ENCODE measurements around the gene DISP1. TPM values are rescaled to one million over a fixed set of nuclear protein-coding genes. Genes with fewer than 3 reads are reported as not detected.

Gene DISP1
- total and polyA plus RNA-seq, 2 experiments from 2014 or later: 7.0 to 10.4 TPM

DNA sequence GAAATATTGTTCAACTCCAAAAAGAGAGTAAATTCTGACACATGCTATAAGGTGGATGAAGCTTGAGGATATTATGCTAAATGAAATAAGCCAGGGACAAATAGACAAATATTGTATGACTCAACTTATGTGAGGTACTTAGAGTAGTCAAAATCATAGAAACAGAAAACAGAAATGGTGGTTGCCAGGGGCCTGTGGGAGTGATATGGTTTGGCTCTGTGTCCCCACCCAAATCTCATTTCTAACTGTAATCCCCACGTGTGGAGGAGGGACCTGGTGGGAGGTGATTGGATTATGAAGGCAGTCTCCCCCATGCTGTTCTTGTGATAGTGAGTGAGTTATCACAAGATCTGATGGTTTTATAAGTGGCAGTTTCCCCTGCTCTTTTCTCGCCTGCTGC, 24.7 kb upstream of the DISP1 start:
- Histone ChIP-seq H3K4me3 (no peak overlapping the region), H3K36me3 (no peaks in the 10 kb centered on the region), H3K9me3 (ENCODE audit: low read depth) (no peaks in the 10 kb centered on the region), H3K27me3 (no peaks in the 10 kb centered on the region), H3K27ac (no peak overlapping the region), H3K4me1 (ENCODE audit: low read depth) (no peaks in the 10 kb centered on the region)
- TF ChIP-seq, protein P1, sequence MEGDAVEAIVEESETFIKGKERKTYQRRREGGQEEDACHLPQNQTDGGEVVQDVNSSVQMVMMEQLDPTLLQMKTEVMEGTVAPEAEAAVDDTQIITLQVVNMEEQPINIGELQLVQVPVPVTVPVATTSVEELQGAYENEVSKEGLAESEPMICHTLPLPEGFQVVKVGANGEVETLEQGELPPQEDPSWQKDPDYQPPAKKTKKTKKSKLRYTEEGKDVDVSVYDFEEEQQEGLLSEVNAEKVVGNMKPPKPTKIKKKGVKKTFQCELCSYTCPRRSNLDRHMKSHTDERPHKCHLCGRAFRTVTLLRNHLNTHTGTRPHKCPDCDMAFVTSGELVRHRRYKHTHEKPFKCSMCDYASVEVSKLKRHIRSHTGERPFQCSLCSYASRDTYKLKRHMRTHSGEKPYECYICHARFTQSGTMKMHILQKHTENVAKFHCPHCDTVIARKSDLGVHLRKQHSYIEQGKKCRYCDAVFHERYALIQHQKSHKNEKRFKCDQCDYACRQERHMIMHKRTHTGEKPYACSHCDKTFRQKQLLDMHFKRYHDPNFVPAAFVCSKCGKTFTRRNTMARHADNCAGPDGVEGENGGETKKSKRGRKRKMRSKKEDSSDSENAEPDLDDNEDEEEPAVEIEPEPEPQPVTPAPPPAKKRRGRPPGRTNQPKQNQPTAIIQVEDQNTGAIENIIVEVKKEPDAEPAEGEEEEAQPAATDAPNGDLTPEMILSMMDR (IDR thresholded peaks at IDR 0.05; ENCODE audit: low read depth, low read length): no peak
- no peak for DNase-seq (ENCODE audit: low read depth in 1 of 2, low spot score in 1 of 2)

DNA sequence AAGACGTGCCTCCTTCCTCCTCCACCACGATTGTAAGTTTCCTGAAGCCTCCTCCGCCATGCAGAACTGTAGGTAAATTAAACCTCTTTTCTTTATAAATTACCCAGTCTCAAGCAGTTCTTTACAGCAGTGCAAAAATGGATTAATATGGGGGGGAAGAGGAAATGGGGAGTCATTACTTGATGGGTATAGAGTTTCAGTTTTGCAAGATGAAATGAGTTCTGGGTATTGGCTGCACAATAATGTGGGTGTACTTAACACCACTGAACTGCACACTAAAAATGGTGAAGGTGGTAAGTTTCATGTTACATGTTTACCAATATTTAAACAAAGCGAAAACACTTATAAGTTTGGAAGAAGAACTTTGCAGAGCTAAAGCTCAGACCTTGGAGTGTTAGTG, 24.3 kb upstream of the DISP1 start:
- Histone ChIP-seq H3K36me3 (no peaks in the 10 kb centered on the region), H3K4me3 (no peak overlapping the region), H3K27me3 (no peaks in the 10 kb centered on the region), H3K27ac (no peak overlapping the region), H3K4me1 (ENCODE audit: low read depth) (no peaks in the 10 kb centered on the region), H3K9me3 (ENCODE audit: low read depth) (no peaks in the 10 kb centered on the region)
- DNase-seq (ENCODE audit: low read depth in 1 of 2, low spot score in 1 of 2): no peak
- TF ChIP-seq, protein P1 (IDR thresholded peaks at IDR 0.05; ENCODE audit: low read depth, low read length): no peak

DNA sequence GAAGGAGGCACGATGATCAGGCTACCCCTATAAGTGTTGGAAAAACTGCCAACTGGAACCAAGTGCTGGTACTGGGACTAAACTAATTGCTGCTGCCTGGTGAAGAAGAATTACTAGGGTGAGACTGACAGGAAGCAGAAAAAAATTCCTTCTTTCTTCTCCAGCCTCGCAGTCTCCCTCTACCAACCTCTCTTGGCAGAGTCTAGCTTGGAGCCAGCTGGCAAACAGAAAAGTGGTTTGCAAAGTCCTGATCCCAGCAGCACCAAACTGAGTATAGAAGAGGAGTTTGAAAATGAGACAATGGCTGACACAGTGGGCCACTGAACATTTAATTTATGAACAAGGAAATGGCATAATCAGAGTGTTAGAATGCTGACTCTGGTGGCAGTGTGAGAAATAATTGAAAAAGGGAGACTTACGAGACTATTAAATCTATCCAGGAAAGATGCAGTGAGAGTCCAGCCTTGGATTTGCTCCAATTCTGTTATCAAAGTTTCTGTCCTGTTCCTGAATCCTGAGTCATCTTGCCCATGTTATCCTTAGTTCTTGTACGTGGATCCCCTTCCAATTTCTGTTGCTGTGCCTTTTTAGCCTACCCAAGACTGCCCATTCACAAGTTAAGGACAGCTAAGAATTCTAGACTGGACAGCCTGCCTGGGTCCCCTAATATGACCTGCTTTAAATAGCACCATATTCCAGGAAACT, 23.7 kb upstream of the DISP1 start:
- Histone ChIP-seq H3K9me3 (ENCODE audit: low read depth) (no peaks in the 10 kb centered on the region), H3K36me3 (no peaks in the 10 kb centered on the region), H3K4me3 (no peak overlapping the region), H3K27me3 (no peaks in the 10 kb centered on the region), H3K27ac (no peak overlapping the region), H3K4me1 (ENCODE audit: low read depth) (no peaks in the 10 kb centered on the region)
- TF ChIP-seq, protein P1 (IDR thresholded peaks at IDR 0.05; ENCODE audit: low read depth, low read length): no peak
- DNase-seq (ENCODE audit: low read depth in 1 of 2, low spot score in 1 of 2): peak in 1 of 2 donors; percentile 67

DNA sequence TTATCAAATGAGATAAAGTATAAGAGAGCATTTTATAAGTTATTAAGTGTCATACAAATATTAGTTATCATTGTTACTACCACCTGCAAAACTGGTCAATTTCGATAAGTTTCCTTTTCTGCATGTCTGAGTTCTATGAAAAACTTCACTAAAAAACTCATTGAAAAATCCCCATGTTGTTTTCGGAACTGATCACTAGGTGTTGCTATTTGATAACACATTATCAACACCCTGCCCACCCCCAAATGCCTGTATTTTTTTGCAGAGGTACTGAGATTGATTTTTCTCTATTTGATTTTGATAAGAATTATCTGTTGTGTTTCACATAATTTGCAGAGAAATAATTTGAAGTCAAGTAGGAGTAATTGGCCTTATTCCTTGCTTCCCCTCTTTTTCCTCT, 22.1 kb upstream of the DISP1 start:
- no peak overlapping the region for H3K27ac ChIP-seq
- TF ChIP-seq, protein P1 (IDR thresholded peaks at IDR 0.05; ENCODE audit: low read depth, low read length): peak; percentile 52
- no peaks in the 10 kb centered on the region for H3K36me3 ChIP-seq
- H3K4me3 ChIP-seq: no peak overlapping the region
- H3K27me3 ChIP-seq: no peaks in the 10 kb centered on the region
- DNase-seq (ENCODE audit: low read depth in 1 of 2, low spot score in 1 of 2): peak; percentile 43 to 51
- H3K9me3 ChIP-seq (ENCODE audit: low read depth): no peaks in the 10 kb centered on the region
- H3K4me1 ChIP-seq (ENCODE audit: low read depth): no peaks in the 10 kb centered on the region

DNA sequence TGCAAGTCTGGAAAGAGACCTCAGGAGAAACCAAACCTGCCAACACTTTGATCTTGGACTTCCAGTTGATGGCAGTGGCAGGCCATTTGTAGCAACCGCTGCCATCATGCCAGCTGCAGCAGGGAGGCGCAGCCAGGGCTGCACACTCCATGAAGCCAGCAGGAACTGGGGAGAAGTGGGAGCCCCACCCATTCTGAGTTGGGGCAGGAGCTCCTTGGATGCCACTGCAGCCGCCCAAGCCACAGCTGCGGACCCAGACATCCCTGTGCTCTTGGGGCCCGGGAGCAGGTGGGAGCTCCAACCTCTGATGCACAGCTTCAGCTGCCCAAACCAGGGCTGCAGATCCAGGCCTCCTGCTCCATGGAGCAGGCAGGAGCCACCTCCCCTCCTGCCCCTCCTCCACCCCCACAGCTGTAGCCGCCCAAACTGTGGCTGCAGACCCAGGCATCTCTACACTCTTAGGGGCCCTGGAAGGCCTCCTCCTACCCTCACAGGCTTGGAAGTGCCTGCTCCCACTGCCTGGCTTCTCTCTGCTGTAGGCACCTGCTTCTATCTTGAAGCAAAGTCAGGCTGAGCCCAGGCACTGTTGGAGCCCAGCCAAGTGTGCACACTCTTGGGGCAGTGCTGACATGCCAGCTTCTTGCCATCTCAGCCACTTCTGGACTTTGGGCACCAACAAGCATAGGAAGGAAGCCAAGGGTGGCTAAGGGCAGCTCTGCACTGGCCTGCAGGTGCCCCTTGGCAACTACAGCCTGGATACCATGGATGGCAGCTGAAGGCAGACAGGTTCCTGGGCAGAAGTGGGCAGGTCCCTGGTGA, 20.0 kb upstream of the DISP1 start:
- no peaks in the 10 kb centered on the region for H3K27me3 ChIP-seq
- H3K4me3 ChIP-seq: no peak overlapping the region
- TF ChIP-seq, protein P1 (IDR thresholded peaks at IDR 0.05; ENCODE audit: low read depth, low read length): no peak
- no peak for DNase-seq (ENCODE audit: low read depth in 1 of 2, low spot score in 1 of 2)
- no peak overlapping the region for H3K27ac ChIP-seq
- H3K4me1 ChIP-seq (ENCODE audit: low read depth): no peaks in the 10 kb centered on the region
- no peaks in the 10 kb centered on the region for H3K9me3 ChIP-seq (ENCODE audit: low read depth)
- H3K36me3 ChIP-seq: no peaks in the 10 kb centered on the region

Data from cardiac muscle cell (in vitro differentiated cells and primary cell).